ENCODE data around the gene TBC1D20.

TBC1D20 gene

GRCh38 chr20:472137-472846 lies 10.0 kb upstream of the TBC1D20 start:
- no peak for TF ChIP-seq CTCF (IDR thresholded peaks at IDR 0.05; ENCODE audit: low read depth, low read length)
- no peak for DNase-seq (ENCODE audit: extremely low read depth, low read depth)

- DNase-seq (ENCODE audit: extremely low read depth, low read depth), result no peak
- TF ChIP-seq CTCF (IDR thresholded peaks at IDR 0.05; ENCODE audit: low read depth, low read length), result no peak
Measured at GRCh38 chr20:469746-470490, 7.6 kb upstream of the TBC1D20 start.

GRCh38 chr20:467755-468154 lies 5.4 kb upstream of the TBC1D20 start:
- no peak for TF ChIP-seq CTCF (IDR thresholded peaks at IDR 0.05; ENCODE audit: low read depth, low read length)
- no peak for DNase-seq (ENCODE audit: extremely low read depth, low read depth)

GRCh38 chr20:461254-462198 lies 807 bp downstream of the TBC1D20 start:
- TF ChIP-seq CTCF (IDR thresholded peaks at IDR 0.05; ENCODE audit: low read depth, low read length), result no peak
- no peak for DNase-seq (ENCODE audit: extremely low read depth, low read depth)

GRCh38 chr20:460707-461106 lies 1.6 kb downstream of the TBC1D20 start:
- no peak for DNase-seq (ENCODE audit: extremely low read depth, low read depth)
- TF ChIP-seq CTCF (IDR thresholded peaks at IDR 0.05; ENCODE audit: low read depth, low read length), result no peak

GRCh38 chr20:460180-460579 lies 2.2 kb downstream of the TBC1D20 start:
- no peak for TF ChIP-seq CTCF (IDR thresholded peaks at IDR 0.05; ENCODE audit: low read depth, low read length)
- DNase-seq (ENCODE audit: extremely low read depth, low read depth), result no peak
